RPMI7951 (cell line): ENCODE results near the gene VAPB. TPM values are rescaled to one million over a fixed set of nuclear protein-coding genes. Genes with fewer than 3 reads are reported as not detected.
"Not testable (repeated sequence)": the region's sequence is repeated elsewhere in the genome, so short reads cannot be mapped to it uniquely, and the experiment has no call there.

Source experiments
- DNase-seq: peaks from one replicate; pipeline ENCODE4 v3.0.0-alpha.2; 2012; ENCODE audit warnings: low read depth
- total RNA-seq: library from RNA; depleted of rRNA; stranded (reverse); fragments of >200 nt; shearing (Covaris generic); gene quantifications from 2 replicates; pipeline ENCODE4 v1.2.3, GENCODE V29; 2014

Gene VAPB
- total RNA-seq, 1 experiment from 2014 or later = 18.0 TPM

DNA sequence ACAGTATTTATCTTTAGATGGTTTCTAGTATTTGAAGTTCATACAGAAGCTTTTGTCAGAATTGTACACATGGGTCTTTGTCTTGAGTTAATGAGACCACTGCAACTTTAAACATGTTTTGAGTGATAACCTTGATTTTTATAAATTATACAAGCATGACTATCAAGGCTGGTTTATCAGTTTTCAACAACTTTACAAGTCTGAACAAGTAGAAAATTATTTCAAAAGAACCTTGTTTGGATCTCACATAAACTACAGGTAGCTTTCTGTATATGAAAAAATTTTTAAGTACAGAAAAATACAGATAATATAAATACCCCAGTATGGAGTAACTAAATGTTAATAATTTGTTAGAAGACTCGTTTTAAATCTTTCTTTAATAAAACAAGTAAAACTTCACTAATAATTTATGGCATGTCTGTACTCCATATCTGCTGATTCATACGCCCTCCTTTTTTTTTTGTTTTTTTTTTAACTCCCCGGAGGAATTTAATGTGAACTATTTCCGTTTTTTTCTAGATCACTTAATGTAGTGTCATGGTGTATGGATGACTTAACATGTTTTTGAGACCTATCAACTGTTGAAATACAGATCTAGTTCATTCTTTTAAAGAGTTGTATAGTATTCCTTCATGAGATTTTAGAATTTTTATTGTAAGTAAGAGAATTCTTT lies 18.3 kb downstream of the VAPB start:
- peak; percentile 33 for DNase-seq

GRCh38 chr20:58407966-58408557 lies 19.0 kb downstream of the VAPB start:
- no peak for DNase-seq

DNA sequence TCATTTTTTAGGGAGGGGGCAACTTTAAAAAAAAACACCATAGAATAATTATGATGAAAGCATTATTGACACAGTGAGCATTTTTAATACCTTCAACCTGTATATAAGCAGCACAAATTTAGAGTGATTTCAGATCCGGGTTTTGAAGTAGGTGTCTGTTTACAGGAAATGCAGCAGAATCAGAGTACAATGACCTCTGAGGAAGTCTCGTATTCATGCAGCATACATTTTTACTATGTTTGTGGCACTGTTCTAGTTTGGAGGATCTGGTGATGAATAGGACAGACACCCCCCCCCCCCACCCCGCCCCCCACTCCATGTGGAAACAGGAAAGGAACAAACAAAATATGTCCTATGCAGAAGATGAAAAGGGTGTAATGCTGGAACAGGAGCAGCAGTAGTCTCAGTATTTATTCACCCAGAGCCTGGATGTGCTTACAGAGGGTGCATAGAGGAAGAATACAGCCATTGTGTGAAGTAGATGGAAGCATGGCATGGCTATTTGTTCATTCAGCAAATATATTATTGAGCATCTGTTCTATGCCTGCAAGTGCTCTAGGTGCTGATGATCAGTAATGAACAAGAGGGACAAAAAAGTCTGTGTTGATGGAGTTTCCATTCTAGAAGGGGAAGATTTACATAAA lies 19.7 kb downstream of the VAPB start:
- peak; percentile 42 for DNase-seq

DNA sequence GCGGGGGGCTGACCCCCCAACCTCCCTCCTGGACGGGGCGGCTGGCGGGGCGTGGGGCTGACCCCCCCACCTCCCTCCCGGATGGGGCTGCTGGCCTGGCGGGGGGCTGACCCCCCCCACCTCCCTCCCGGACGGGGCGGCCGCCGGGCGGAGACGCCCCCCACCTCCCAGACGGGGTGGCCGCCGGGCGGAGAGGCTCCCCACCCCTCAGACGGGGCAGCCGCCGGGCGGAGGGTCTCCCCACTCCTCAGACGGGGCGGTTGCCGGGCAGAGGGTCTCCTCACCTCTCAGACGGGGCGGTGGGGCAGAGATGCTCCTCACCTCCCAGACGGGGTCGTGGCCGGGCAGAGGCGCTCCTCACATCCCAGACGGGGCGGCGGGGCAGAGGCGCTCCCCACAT lies 25.2 kb downstream of the VAPB start:
- not testable (repeated sequence) for DNase-seq

DNA sequence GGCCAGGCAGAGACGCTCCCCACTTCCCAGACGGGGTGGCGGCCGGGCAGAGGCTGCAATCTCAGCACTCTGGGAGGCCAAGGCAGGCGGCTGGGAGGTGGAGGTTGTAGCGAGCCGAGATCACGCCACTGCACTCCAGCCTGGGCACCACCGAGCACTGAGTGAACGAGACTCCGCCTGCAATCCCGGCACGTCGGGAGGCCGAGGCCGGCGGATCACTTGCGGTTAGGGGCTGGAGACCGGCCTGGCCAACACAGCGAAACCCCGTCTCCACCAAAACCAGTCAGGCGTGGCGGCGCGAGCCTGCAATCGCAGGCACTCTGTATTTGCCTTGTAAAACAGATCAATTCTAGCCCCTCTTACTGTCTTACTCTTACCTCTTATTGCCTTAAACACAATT lies 25.8 kb downstream of the VAPB start:
- DNase-seq = not testable (repeated sequence)

GRCh38 chr20:58416057-58416456 lies 27.0 kb downstream of the VAPB start:
- no peak for DNase-seq

- no peak for DNase-seq
Measured at GRCh38 chr20:58416835-58417234, 27.8 kb downstream of the VAPB start.

GRCh38 chr20:58417438-58417837 lies 28.4 kb downstream of the VAPB start:
- no peak for DNase-seq

GRCh38 chr20:58418949-58419748 lies 30.1 kb downstream of the VAPB start:
- DNase-seq = no peak

- peak; percentile 82 for DNase-seq
Measured at GRCh38 chr20:58420798-58421496, 31.9 kb downstream of the VAPB start.

DNA sequence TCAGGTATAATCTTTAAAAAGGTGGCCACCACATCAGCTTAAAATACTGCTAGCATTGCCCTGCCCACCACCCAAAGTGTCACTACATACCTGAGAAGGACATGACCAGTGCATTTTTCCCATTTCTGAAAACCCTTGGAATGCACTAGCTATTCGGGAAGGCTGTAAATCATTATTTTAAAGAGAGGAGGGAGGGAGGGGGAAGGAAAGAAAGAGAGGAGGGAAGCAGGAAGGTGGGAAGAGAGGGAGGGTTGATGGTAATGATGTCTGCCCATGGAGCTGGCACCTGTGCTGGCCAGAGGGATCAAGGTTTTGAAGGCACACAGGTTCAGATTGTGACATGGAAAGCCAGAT lies 32.4 kb downstream of the VAPB start:
- no peak for DNase-seq

- DNase-seq = no peak
Measured at GRCh38 chr20:58424218-58424969, 35.4 kb downstream of the VAPB start.

GRCh38 chr20:58427571-58427970 lies 38.5 kb downstream of the VAPB start:
- not testable (repeated sequence) for DNase-seq

- DNase-seq = no peak
Measured at GRCh38 chr20:58428364-58428763, 39.3 kb downstream of the VAPB start.

DNA sequence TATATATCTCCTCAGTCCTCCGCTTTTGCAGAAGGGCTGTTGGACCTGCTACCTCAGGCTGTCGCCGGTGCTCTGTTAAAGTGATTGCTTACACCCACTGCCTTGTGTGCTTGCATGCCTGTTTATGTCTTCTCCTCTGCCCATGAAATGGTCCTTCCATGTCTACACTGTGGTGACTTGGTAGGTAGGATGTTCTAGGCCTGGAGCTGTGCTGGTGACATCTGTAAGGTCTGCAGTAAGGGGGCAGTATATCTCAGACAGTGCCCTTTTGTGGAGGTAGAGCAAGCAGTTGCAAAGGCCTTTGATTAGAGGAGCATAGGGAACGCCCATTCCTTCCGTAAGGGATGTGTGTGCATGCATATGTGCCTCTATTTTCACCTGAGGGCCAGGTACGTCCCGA lies 40.3 kb downstream of the VAPB start:
- no peak for DNase-seq

DNA sequence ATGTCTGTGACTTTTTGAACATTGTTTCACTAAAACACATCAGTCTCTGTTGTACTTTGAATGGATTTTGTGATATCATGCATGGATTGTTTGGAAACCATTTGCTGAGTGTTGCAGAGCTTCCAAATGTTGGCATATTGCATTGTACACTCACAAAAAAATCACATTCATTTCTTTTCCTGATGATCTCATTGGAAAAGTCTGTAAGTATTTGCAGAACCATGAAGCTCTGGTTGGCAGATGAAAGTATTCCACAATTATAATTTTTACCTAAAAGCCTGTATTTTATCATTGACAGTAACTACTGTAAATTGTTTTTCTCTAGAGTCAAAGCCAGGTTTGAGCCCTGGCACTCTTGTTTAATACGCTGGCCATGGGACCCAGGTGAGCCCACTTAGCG lies 42.1 kb downstream of the VAPB start:
- no peak for DNase-seq

DNA sequence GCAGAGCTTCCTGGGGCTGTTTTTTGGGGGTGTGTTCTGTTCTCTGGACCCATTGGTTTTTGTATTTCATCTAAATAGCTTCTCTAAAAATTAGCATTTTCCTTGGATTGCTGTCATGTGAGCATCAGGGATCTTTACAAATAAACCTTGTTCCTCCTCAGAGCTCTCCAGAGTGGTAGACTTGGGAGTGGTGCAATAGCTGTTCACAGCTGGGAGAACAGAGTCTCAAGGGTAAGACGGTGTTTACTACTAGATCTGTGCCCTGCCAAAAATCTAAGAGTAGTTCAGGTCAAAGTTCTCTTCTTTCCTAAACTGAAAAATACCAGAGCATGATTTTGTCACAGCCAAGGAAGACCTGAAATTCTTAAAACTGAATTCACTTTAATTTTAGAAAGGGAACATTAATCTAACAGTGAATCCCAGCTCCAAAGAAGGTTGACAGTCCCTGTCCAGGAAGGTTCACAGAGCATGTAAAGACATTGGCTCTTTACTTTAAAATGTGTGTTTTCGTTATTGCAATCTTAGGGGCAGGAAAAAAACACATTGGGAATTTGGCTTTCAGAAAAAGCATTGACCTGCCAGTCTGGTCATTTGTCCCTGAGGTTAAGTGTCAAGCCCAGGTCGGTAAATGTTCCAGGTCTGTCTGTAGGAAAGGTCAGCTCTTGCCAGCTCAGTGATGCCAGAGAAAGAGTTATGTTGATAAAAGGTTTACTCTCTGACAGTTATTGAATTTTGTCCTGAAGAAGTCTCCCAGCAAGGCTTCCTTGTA lies 43.3 kb downstream of the VAPB start:
- no peak for DNase-seq

DNA sequence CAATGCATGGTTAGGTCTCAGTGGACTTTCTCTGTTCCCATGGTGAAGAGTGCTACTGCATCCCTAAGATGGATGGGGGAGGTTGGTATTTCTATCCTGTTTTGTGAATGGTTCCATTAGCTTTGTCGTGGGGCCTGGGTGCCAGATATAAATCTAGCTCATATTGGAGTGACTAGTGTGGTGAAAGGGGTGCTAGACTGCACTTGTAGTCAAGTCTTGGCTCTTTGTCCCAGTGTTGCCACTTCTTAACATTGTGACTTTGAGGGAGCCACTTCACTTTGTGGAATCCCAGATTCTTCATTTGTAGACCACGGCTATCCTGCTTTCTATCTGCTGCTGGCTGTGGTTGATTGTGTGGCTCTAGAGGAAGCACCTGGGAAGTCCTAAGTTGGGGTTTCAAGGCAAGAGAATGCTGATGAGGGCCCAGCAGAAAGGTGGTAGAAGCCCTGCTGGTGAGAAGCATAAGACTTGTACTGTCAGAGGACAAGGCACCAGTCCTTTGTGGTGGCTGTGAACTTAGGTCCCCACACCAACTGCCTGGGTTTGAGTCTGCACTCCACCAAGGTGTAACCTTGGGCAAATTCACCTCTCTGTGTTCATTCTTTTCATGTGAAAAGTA lies 44.1 kb downstream of the VAPB start:
- DNase-seq = no peak

- DNase-seq = peak; percentile 88
Measured at GRCh38 chr20:58433759-58434158, 44.7 kb downstream of the VAPB start.

- DNase-seq = no peak
Measured at GRCh38 chr20:58434326-58434725, 45.3 kb downstream of the VAPB start.
